ACC112 (cell line): Measurements from ENCODE around the gene GALNT14.

Source experiments
- H2AFZ ChIP-seq: fragments of 200-600 bp; sonication (generic); one replicate; pipeline ENCODE4 v1.6.0; 2017; ENCODE audit warnings: antibody characterized with exemption, low read length; ENCODE audit not compliant: unreplicated experiment
- H3K27ac ChIP-seq: fragments of 200-600 bp; sonication (generic); 2 replicates; pipeline ENCODE4 v1.5.1; 2014; ENCODE audit warnings: low read depth, mild to moderate bottlenecking, antibody characterized with exemption, low read length, moderate library complexity
- H3K27me3 ChIP-seq: fragments of 200-600 bp; sonication (generic); 2 replicates; pipeline ENCODE4 v1.6.1; 2014; ENCODE audit warnings: mild to moderate bottlenecking, antibody characterized with exemption, low read length, moderate library complexity, mixed read lengths; ENCODE audit not compliant: insufficient read depth
- H3K36me3 ChIP-seq: fragments of 200-600 bp; sonication (generic); 2 replicates; pipeline ENCODE4 v1.6.1; 2016; ENCODE audit warnings: mild to moderate bottlenecking, antibody characterized with exemption, low read length, moderate library complexity, mixed read lengths; ENCODE audit not compliant: insufficient read depth
- H3K4me1 ChIP-seq: fragments of 200-600 bp; sonication (generic); one replicate; pipeline ENCODE4 v1.6.1; 2016; ENCODE audit warnings: low read length, mixed read lengths; ENCODE audit not compliant: insufficient read depth, unreplicated experiment, control insufficient read depth
- H3K4me3 ChIP-seq: fragments of 200-600 bp; sonication (generic); 2 replicates; pipeline ENCODE4 v1.5.1; 2014; ENCODE audit warnings: mild to moderate bottlenecking, low read depth, low read length
- H3K79me2 ChIP-seq: fragments of 200-600 bp; sonication (generic); one replicate; pipeline ENCODE4 v1.6.0; 2016; ENCODE audit warnings: low read length; ENCODE audit not compliant: control insufficient read depth, unreplicated experiment, insufficient read depth

Gene GALNT14

DNA sequence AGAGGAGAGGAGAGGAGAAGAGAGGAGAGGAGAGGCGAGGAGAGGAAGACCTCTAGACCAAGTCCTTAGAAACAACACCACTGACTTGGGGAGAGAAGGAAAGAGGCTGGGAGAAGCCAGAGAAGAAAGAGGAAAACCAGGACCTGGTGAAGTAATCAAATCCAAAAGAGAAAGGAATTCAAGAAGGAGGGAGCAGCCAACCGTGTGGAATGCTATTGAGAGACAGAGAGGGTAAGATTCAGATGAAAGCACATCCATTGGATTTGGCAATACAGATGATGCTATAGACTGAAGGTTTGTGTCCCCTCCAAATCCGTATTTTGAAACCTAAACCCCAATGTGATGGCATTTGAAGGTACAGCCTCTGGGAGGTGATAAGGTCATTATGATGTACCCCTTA is 50.7 kb downstream of the GALNT14 start:
- no peaks in the 10 kb centered on the region for H3K4me1 ChIP-seq
- no peaks in the 10 kb centered on the region for H3K36me3 ChIP-seq
- no peaks in the 10 kb centered on the region for H3K79me2 ChIP-seq
- H3K27me3 ChIP-seq = no peaks in the 10 kb centered on the region
- no peak overlapping the region for H2AFZ ChIP-seq
- H3K4me3 ChIP-seq = no peak overlapping the region
- H3K27ac ChIP-seq = no peak overlapping the region

DNA sequence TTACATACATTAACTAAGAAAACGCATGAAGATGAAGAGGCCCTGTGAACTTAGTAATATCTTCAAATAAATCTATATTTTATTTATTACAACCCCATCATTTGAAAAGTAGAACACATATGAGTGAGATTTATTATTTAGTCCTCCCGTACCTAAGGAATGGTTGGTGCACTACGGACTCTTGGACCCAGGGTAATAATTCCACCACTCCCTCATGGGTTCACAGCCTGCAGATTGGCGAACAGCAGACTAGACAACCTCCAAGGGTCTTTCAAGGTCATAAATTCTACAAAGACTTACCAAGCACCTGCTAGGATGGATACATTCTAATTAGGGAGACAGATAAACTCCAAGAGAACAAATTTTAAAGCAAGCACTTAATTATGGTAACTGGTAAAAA is 51.6 kb downstream of the GALNT14 start:
- Histone ChIP-seq H3K36me3 (no peaks in the 10 kb centered on the region), H3K4me1 (no peaks in the 10 kb centered on the region), H3K27ac (no peak overlapping the region), H2AFZ (no peak overlapping the region), H3K27me3 (no peaks in the 10 kb centered on the region), H3K79me2 (no peaks in the 10 kb centered on the region), H3K4me3 (no peak overlapping the region)

DNA sequence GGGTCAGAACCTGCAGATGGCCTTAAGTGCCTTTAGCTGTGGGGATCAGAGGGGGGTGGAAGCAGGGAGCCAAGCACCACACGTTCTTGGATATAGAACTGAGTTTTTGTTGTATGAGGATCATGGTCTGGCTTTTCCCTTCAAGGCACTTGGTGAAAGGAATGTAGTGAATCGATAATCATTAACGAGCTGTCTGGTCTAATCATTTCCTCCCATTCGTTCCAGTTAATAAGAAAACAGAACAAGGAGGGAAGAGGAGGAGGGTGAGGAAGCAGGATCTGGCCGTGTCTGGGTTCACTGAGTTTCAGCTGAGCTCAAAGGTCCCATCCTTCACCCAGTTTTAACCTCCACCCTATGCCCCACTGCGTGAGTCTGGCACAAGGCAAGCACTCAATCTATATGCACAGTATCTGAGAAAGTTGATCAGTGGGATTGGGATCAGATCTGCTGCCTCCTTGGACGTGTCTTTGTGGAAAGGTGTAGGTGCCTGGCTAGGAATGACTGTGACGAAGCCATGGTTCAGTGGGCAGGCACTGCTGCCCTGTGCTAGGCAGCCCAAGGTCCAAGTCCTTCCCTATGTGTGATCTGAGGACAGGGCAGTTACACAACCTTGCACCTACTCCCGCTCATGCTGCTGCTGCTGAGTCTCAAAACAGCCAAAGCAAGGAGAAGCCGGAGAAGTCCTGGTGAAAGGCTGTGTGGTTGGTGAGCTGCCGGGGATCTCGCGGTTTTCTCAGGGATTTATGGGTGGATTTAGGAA is 54.8 kb downstream of the GALNT14 start:
- Histone ChIP-seq H3K79me2 (no peaks in the 10 kb centered on the region), H3K27me3 (no peaks in the 10 kb centered on the region)

DNA sequence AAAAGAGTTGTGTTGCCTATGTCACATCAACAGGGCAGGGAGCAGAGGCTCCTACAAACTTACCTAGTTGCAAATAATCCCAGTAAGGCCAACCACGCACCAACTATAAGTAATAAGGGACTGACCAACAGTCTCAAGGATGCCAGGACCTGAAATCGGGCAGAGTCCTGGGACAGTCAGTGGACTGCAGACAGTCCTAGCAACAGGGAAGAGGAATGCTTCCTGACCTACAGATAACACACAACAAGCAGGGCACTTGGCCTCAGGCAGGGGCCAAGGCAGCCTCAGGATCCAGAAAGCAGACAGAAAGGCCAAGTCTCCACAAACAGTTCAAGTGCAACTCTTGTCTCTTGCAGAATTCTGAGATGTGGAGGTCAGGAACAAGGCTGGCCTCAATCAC is 56.2 kb downstream of the GALNT14 start:
- no peaks in the 10 kb centered on the region for H3K27me3 ChIP-seq
- H3K4me3 ChIP-seq = no peak overlapping the region
- no peaks in the 10 kb centered on the region for H3K4me1 ChIP-seq
- no peak overlapping the region for H2AFZ ChIP-seq
- no peaks in the 10 kb centered on the region for H3K36me3 ChIP-seq
- no peak overlapping the region for H3K27ac ChIP-seq
- no peaks in the 10 kb centered on the region for H3K79me2 ChIP-seq

More for the DNA sequence above, 54.8 kb downstream of the GALNT14 start:
- no peaks in the 10 kb centered on the region for H3K4me1 ChIP-seq
- no peaks in the 10 kb centered on the region for H3K36me3 ChIP-seq
- no peak overlapping the region for H2AFZ ChIP-seq
- no peak overlapping the region for H3K4me3 ChIP-seq
- no peak overlapping the region for H3K27ac ChIP-seq

DNA sequence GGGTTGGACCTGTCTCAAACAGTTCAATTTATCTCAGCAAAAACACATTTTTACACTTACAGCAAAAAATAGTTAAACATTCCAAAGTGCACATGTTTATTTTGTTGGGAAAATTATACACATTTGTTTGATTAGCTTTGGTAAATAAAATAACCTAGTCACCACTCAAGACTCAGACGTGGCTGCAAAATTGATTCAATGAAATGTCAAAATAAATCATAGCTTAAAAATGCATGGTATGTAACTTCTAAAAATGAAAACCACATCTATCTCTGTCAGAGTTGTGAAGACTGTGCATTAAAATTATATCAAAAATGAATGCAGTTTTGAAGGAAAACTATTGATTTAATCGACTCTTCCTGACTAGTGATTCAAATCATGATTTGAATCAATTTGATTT is 56.7 kb downstream of the GALNT14 start:
- H3K27ac ChIP-seq = no peak overlapping the region
- H3K4me1 ChIP-seq = no peaks in the 10 kb centered on the region
- H3K79me2 ChIP-seq = no peaks in the 10 kb centered on the region
- no peaks in the 10 kb centered on the region for H3K36me3 ChIP-seq
- no peaks in the 10 kb centered on the region for H3K27me3 ChIP-seq
- H3K4me3 ChIP-seq = no peak overlapping the region
- no peak overlapping the region for H2AFZ ChIP-seq

DNA sequence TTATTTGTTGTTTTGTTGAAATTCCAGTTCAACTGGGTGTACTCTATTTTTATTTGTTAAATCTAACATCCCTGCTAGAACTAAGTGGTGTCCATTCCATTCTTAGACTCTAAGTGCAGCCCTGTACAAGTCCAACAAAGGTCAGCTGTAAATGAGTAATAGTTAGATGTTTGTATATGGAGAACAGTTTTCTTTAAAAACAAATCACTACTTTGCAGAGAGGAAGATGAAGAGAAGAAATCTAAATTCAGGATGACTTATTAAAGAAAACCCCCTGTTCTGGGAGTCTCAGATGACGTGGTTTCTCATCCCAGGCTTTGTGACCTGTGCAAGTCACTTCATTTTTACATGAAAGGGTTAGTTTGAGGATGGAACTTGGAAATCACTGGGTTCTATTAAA is 57.9 kb downstream of the GALNT14 start:
- Histone ChIP-seq H3K36me3 (no peaks in the 10 kb centered on the region), H3K79me2 (no peaks in the 10 kb centered on the region), H3K27ac (no peak overlapping the region), H3K4me1 (no peaks in the 10 kb centered on the region), H2AFZ (no peak overlapping the region), H3K27me3 (no peaks in the 10 kb centered on the region), H3K4me3 (no peak overlapping the region)

GRCh38 chr2:31079665-31080064 is 58.6 kb downstream of the GALNT14 start:
- Histone ChIP-seq H3K79me2 (no peaks in the 10 kb centered on the region), H2AFZ (no peak overlapping the region), H3K4me3 (no peak overlapping the region), H3K4me1 (no peaks in the 10 kb centered on the region), H3K27ac (no peak overlapping the region), H3K36me3 (no peaks in the 10 kb centered on the region), H3K27me3 (no peaks in the 10 kb centered on the region)

DNA sequence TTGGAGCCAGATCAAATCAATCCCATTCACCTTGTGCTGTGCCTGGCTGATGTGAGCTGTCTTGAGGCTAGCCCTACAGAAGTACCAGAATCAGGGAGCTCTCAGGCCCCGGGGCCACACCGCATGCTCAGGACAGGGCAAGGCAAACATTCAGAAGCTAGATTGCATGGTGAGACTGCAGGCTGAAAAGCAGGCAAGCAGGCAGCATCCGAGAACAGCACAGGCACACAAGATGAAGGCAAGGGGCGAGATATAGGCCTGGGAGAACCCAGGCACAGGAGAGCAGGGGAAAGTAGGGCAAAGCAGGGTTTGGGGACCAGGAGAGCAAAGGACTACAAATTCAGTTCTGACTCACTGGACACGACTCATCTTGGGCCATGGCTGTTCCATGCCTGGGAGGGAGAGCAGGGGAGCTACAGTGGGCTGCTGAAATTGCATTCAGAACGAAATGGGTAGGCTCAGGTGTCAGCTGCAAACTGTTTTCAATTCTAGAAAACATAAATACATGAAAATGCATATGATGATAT is 59.6 kb downstream of the GALNT14 start:
- Histone ChIP-seq H3K27ac (no peak overlapping the region), H3K79me2 (no peaks in the 10 kb centered on the region)

DNA sequence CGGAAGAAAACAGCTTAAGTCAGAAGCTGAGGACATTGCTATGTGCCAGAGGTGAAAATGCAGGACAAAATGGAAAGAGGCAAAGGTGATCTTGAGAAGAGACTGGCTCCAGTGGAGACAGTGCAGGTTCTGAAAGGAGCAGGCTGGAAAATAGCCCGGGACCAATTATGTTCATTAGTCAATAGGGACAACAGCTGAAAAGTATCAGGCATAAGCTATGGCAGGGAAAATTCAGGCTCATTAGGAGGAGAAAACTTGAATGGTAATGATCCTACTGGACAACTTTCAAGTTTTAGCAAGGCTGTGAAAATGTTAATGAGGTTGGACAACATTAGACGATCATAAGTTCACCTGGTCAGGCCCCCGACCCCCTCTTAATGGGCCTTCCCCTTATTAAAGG is 60.2 kb downstream of the GALNT14 start:
- no peak overlapping the region for H3K27ac ChIP-seq
- no peaks in the 10 kb centered on the region for H3K79me2 ChIP-seq

More for the DNA sequence above, 59.6 kb downstream of the GALNT14 start:
- H3K27me3 ChIP-seq = no peaks in the 10 kb centered on the region
- no peaks in the 10 kb centered on the region for H3K4me1 ChIP-seq
- no peak overlapping the region for H3K4me3 ChIP-seq
- no peaks in the 10 kb centered on the region for H3K36me3 ChIP-seq
- H2AFZ ChIP-seq = no peak overlapping the region

DNA sequence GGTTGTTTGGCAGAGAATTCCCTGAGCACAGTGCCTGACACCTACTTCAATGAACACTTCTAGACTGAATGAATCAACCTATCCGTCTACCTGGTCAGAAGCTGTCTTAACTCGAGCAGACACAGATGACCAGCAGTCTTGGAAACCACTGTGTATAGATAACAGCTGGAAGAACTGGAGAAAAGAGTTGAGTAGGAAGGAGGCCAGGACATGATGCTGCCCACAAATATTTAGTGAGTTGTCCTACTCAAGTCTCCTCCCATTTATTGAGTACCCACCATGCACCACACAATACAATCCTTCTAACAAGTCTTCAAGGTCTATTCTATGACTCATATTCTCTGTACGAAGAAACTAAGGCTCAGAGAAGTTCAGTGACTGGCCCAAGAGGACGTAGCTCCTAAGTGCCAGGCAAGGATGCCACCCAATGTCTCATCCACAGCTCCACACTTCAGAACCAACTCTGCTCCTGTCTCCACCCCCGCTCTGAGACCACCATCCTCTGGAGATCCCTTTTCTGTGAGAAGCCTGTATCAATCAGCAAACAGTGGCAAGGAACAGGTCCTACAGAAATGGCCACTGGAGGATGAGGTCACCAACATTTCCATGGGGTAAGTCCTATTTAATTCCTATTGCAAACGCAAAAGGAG is 62.2 kb downstream of the GALNT14 start:
- no peak overlapping the region for H3K27ac ChIP-seq
- H2AFZ ChIP-seq = no peak overlapping the region
- no peaks in the 10 kb centered on the region for H3K4me1 ChIP-seq
- no peak overlapping the region for H3K4me3 ChIP-seq
- H3K27me3 ChIP-seq = no peaks in the 10 kb centered on the region
- H3K36me3 ChIP-seq = no peaks in the 10 kb centered on the region
- H3K79me2 ChIP-seq = no peaks in the 10 kb centered on the region

More for the DNA sequence above, 60.2 kb downstream of the GALNT14 start:
- H3K36me3 ChIP-seq = no peaks in the 10 kb centered on the region
- no peak overlapping the region for H3K4me3 ChIP-seq
- H2AFZ ChIP-seq = no peak overlapping the region
- H3K4me1 ChIP-seq = no peaks in the 10 kb centered on the region
- H3K27me3 ChIP-seq = no peaks in the 10 kb centered on the region

DNA sequence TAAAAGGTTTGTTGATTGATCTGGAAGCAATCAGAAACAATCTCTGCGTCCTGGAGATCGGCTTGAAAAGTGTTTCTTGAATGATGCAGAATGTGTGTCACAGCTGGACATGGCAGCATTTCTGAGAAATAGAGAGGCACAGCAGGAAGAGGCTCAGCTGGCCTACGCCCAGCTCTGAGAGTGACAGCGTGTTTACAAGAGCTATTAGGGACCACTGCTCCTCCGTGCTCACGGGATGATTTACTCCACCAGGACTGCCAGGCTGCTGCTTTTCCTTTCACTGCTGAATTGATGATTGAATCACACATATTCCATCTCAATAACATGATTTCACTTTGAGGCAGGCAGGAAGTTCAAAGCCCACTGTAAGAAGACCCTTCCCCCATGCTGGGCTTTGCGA is 62.8 kb downstream of the GALNT14 start:
- Histone ChIP-seq H3K27me3 (no peaks in the 10 kb centered on the region), H2AFZ (no peak overlapping the region), H3K27ac (no peak overlapping the region), H3K36me3 (no peaks in the 10 kb centered on the region), H3K4me1 (no peaks in the 10 kb centered on the region), H3K79me2 (no peaks in the 10 kb centered on the region), H3K4me3 (no peak overlapping the region)
